D341Med (cell line): ENCODE results near the gene ZGPAT.

ENCODE experiments used
- DNase-seq: peaks from one replicate; pipeline ENCODE4 v3.0.0; 2012; ENCODE audit warnings: low spot score

The ZGPAT gene

GRCh38 chr20:63693083-63693732, 14.6 kb upstream of the ZGPAT start:
- peak; percentile 38 for DNase-seq

- peak; percentile 34 for DNase-seq
Measured at GRCh38 chr20:63693733-63694583, 13.9 kb upstream of the ZGPAT start.

GRCh38 chr20:63694584-63695423, 13.0 kb upstream of the ZGPAT start:
- DNase-seq, result peak; percentile 39

GRCh38 chr20:63695424-63696305, 12.2 kb upstream of the ZGPAT start:
- DNase-seq, result peak; percentile 50

GRCh38 chr20:63696306-63696627, 11.6 kb upstream of the ZGPAT start:
- no peak for DNase-seq

- DNase-seq, result peak; percentile 58
Measured at GRCh38 chr20:63696628-63697356, 11.0 kb upstream of the ZGPAT start, which contains the start of gene TNFRSF6B. TNFRSF6B (plus strand) TSS chr20:63696652; CDS start chr20:63696768, 116 bp downstream.

- peak; percentile 51 for DNase-seq
Measured at GRCh38 chr20:63697357-63697867, 10.4 kb upstream of the ZGPAT start.

GRCh38 chr20:63697868-63698545, 9.8 kb upstream of the ZGPAT start:
- peak; percentile 49 for DNase-seq

GRCh38 chr20:63698739-63699465, 8.9 kb upstream of the ZGPAT start:
- DNase-seq, result peak; percentile 54

GRCh38 chr20:63699466-63700198, 8.2 kb upstream of the ZGPAT start:
- DNase-seq, result peak; percentile 45

- peak; percentile 42 for DNase-seq
Measured at GRCh38 chr20:63700199-63701050, 7.4 kb upstream of the ZGPAT start.

- peak; percentile 25 for DNase-seq
Measured at GRCh38 chr20:63701051-63701328, 6.8 kb upstream of the ZGPAT start.

GRCh38 chr20:63701329-63702035, 6.4 kb upstream of the ZGPAT start:
- DNase-seq, result peak; percentile 35

GRCh38 chr20:63702036-63702665, 5.7 kb upstream of the ZGPAT start:
- peak; percentile 21 for DNase-seq

- DNase-seq, result peak; percentile 17
Measured at GRCh38 chr20:63702751-63703470, 4.9 kb upstream of the ZGPAT start.

GRCh38 chr20:63703471-63703975, 4.3 kb upstream of the ZGPAT start:
- DNase-seq, result peak; percentile 23
